HepG2 (cell line): ENCODE measurements around the gene COQ7. TPM values are rescaled to one million over a fixed set of nuclear protein-coding genes. Genes with fewer than 3 reads are reported as not detected.
A peak's percentile ranks its signal among the peaks of the same experiment; 100 is the strongest.

Experiments used
- ATM ChIP-seq: fragments of 450-650 bp; IDR thresholded peaks from 2 replicates; pipeline ENCODE4 v1.7.1; 2017; ENCODE audit warnings: mild to moderate bottlenecking, borderline replicate concordance
- E2F1 ChIP-seq: sonication (generic); formaldehyde crosslinking; IDR thresholded peaks from 2 replicates; pipeline ENCODE4 v1.5.0; 2020; ENCODE audit warnings: missing genetic modification reagents
- FOXJ3 ChIP-seq: sonication (generic); formaldehyde crosslinking; IDR thresholded peaks from 2 replicates; pipeline ENCODE4 v1.4.0; 2020; ENCODE audit warnings: missing genetic modification reagents, mild to moderate bottlenecking, borderline replicate concordance
- GTF3A ChIP-seq: sonication (generic); formaldehyde crosslinking; conservative IDR thresholded peaks from 2 replicates; pipeline ENCODE4 v1.4.0; 2020; ENCODE audit warnings: mild to moderate bottlenecking, missing genetic modification reagents
- HMG20B ChIP-seq: conservative IDR thresholded peaks from 2 replicates; pipeline ENCODE4 v1.6.1; 2016; ENCODE audit warnings: missing genetic modification reagents, missing compliant biosample characterization
- HNRNPUL1 ChIP-seq: fragments of 200-400 bp; formaldehyde crosslinking; IDR thresholded peaks from 2 replicates; pipeline ENCODE4 v1.6.1; 2017; ENCODE audit warnings: low read depth, mild to moderate bottlenecking, low read length, moderate library complexity
- MTA3 ChIP-seq: sonication (generic); formaldehyde crosslinking; IDR thresholded peaks from 2 replicates; pipeline ENCODE4 v1.4.0; 2020; ENCODE audit warnings: missing genetic modification reagents
- MZF1 ChIP-seq: sonication (generic); formaldehyde crosslinking; IDR thresholded peaks from 2 replicates; pipeline ENCODE4 v1.8.1; 2023; ENCODE audit warnings: mild to moderate bottlenecking, missing genetic modification reagents, borderline replicate concordance
- TOPORS ChIP-seq: sonication (generic); formaldehyde crosslinking; IDR thresholded peaks from 2 replicates; pipeline ENCODE4 v1.8.0; 2023; ENCODE audit warnings: mild to moderate bottlenecking, missing genetic modification reagents
- ZBTB37 ChIP-seq: sonication (generic); formaldehyde crosslinking; IDR thresholded peaks from 2 replicates; pipeline ENCODE4 v1.4.0; 2020; ENCODE audit warnings: mild to moderate bottlenecking, missing genetic modification reagents
- ZMYM3 ChIP-seq: sonication (generic); formaldehyde crosslinking; IDR thresholded peaks from 2 replicates; pipeline ENCODE4 v1.5.1; 2020; ENCODE audit warnings: mild to moderate bottlenecking, missing genetic modification reagents
- ZNF10 ChIP-seq: sonication (generic); formaldehyde crosslinking; IDR thresholded peaks from 2 replicates; pipeline ENCODE4 v1.4.0; 2020; ENCODE audit warnings: mild to moderate bottlenecking, low read depth, missing genetic modification reagents, borderline replicate concordance
- ZNF253 ChIP-seq: sonication (generic); formaldehyde crosslinking; IDR thresholded peaks from 2 replicates; pipeline ENCODE4 v1.8.0; 2022; ENCODE audit warnings: mild to moderate bottlenecking, missing genetic modification reagents, borderline replicate concordance
- ZNF256 ChIP-seq: sonication (generic); formaldehyde crosslinking; conservative IDR thresholded peaks from 2 replicates; pipeline ENCODE4 v1.4.0; 2020; ENCODE audit warnings: missing genetic modification reagents
- ZNF280D ChIP-seq: sonication (generic); formaldehyde crosslinking; IDR thresholded peaks from 2 replicates; pipeline ENCODE4 v1.5.1; 2020; ENCODE audit warnings: mild to moderate bottlenecking, missing genetic modification reagents
- ZNF317 ChIP-seq: sonication (generic); formaldehyde crosslinking; IDR thresholded peaks from 2 replicates; pipeline ENCODE4 v1.5.0; 2020; ENCODE audit warnings: mild to moderate bottlenecking, missing genetic modification reagents
- ZNF451 ChIP-seq: sonication (generic); formaldehyde crosslinking; IDR thresholded peaks from 2 replicates; pipeline ENCODE4 v1.5.0; 2020; ENCODE audit warnings: mild to moderate bottlenecking, missing genetic modification reagents
- ZNF510 ChIP-seq: sonication (generic); formaldehyde crosslinking; IDR thresholded peaks from 2 replicates; pipeline ENCODE4 v1.4.0; 2020; ENCODE audit warnings: low read depth, mild to moderate bottlenecking, missing genetic modification reagents
- ZNF547 ChIP-seq: sonication (generic); formaldehyde crosslinking; IDR thresholded peaks from 2 replicates; pipeline ENCODE4 v1.5.1; 2020; ENCODE audit warnings: mild to moderate bottlenecking, missing genetic modification reagents
- ZNF597 ChIP-seq: sonication (generic); formaldehyde crosslinking; IDR thresholded peaks from 2 replicates; pipeline ENCODE4 v1.5.0; 2020; ENCODE audit warnings: missing genetic modification reagents
- ZNF768 ChIP-seq: sonication (generic); formaldehyde crosslinking; IDR thresholded peaks from 2 replicates; pipeline ENCODE4 v1.4.0; 2020; ENCODE audit warnings: missing genetic modification reagents
- ZSCAN20 ChIP-seq: sonication (generic); formaldehyde crosslinking; IDR thresholded peaks from 2 replicates; pipeline ENCODE4 v1.4.0; 2020; ENCODE audit warnings: missing genetic modification reagents, mild to moderate bottlenecking, borderline replicate concordance
- ZSCAN30 ChIP-seq: sonication (generic); formaldehyde crosslinking; IDR thresholded peaks from 2 replicates; pipeline ENCODE4 v1.5.0; 2020; ENCODE audit warnings: mild to moderate bottlenecking, missing genetic modification reagents
- polyA plus RNA-seq, 8 experiments: library from polyadenylated mRNA; depleted of rRNA in 3 of 8; stranded (reverse) in 7 of 8; unstranded in 1 of 8; fragments of >200 nt; fragmentation: Illumina TruSeq in 4 of 8; extraction: Trizol in 4 of 8; gene quantifications; 2 replicates each; pipeline versions ENCODE4 v1.2.1 to v1.2.3, GENCODE V29; 2011 to 2016; ENCODE audit warnings: low read depth in 4 of 8, missing spikeins in 1 of 8, mixed read lengths in 1 of 8; ENCODE audit not compliant: insufficient read depth in 1 of 8
- total RNA-seq, 5 experiments: library from RNA; depleted of rRNA; stranded (reverse); fragments of >200 nt; fragmentation: Illumina TruSeq; extraction: Trizol; gene quantifications; 2 replicates each; pipeline ENCODE4 v1.2.3, GENCODE V29; 2016; ENCODE audit warnings: low read depth in 1 of 5

COQ7 gene
- total and polyA plus RNA-seq, 2 of the 13 experiments (the other 11 are each of a cell fraction or from before 2014, with no cell fraction given) = 20.1 to 45.7 TPM

GRCh38 chr16:19067349-19068236 lies at the start of gene COQ7 (continued):
- TF ChIP-seq ZMYM3 (CRISPR knock-in tag) = peak; percentile 81
- TF ChIP-seq HNRNPUL1 = no peak
- TF ChIP-seq ZNF547 = peak; percentile 90
- peak; percentile 75 for TF ChIP-seq ZNF451 (CRISPR knock-in tag)
- peak; percentile 78 for TF ChIP-seq ZNF510 (CRISPR knock-in tag)
- no peak; the same call in 1 of the 2 replicates for TF ChIP-seq HMG20B
- 0 out of 2 replicates have a peak, but pooled peaks have one; percentile 80 for TF ChIP-seq ZSCAN30 (CRISPR knock-in tag)
- TF ChIP-seq GTF3A = 0 out of 2 replicates have a peak, but pooled peaks have one; percentile 13
- no peak; the same call in 1 of the 2 replicates for TF ChIP-seq ZNF256 (CRISPR knock-in tag)
- no peak for TF ChIP-seq ZNF597 (CRISPR knock-in tag)
- peak; percentile 97 for TF ChIP-seq E2F1 (CRISPR knock-in tag)
- TF ChIP-seq TOPORS (CRISPR knock-in tag) = peak; percentile 95
- TF ChIP-seq MZF1 (CRISPR knock-in tag) = peak; percentile 81; the same call in 1 of the 2 replicates
- peak; percentile 73 for TF ChIP-seq ZNF768
- TF ChIP-seq ZNF280D (CRISPR knock-in tag) = peak; percentile 17; the same call in 1 of the 2 replicates
- TF ChIP-seq ZNF10 = no peak
- no peak for TF ChIP-seq MTA3
- TF ChIP-seq ATM = no peak
- TF ChIP-seq ZSCAN20 (CRISPR knock-in tag) = peak; percentile 81; the same call in 1 of the 2 replicates
- no peak for TF ChIP-seq ZNF253 (CRISPR knock-in tag)
- no peak for TF ChIP-seq ZBTB37 (CRISPR knock-in tag)
- TF ChIP-seq FOXJ3 (CRISPR knock-in tag) = no peak
- no peak; the same call in 1 of the 2 replicates for TF ChIP-seq ZNF317 (CRISPR knock-in tag)
